ENCODE data around the gene MLEC. TPM values are rescaled to one million over a fixed set of nuclear protein-coding genes. Genes with fewer than 3 reads are reported as not detected.

Gene MLEC
- total RNA-seq, 1 donor from 2014 or later: 98.1 TPM

GRCh38 chr12:120719072-120719471 lies 32.1 kb downstream of the MLEC start:
- DNase-seq (no peak), ATAC-seq (no peak)
- intact Hi-C loops (cut with DNase I): loop anchor here (5.0 to 10.0 kb wide), 2 partner anchors 72 to 134 kb away; partner anchors contain the start of gene POP5
- no peak overlapping the region for H3K27ac ChIP-seq
- peaks cover 95% of the 10 kb centered on the region for H3K36me3 ChIP-seq
- no peaks in the 10 kb centered on the region for H3K9me3 ChIP-seq
- no peak for TF ChIP-seq CTCF (IDR thresholded peaks at IDR 0.05)
- no peaks in the 10 kb centered on the region for H3K27me3 ChIP-seq (ENCODE audit: low read depth)
- H3K4me3 ChIP-seq: no peak overlapping the region
- H3K4me1 ChIP-seq: peaks cover 8% of the 10 kb centered on the region

- intact Hi-C loops (cut with DNase I): loop anchor here (5.0 to 10.0 kb wide), 2 partner anchors 72 to 135 kb away; partner anchors contain the start of gene POP5
- TF ChIP-seq CTCF (IDR thresholded peaks at IDR 0.05): no peak
- Histone ChIP-seq H3K4me1 (peaks cover 8% of the 10 kb centered on the region), H3K9me3 (no peaks in the 10 kb centered on the region), H3K27me3 (ENCODE audit: low read depth) (no peaks in the 10 kb centered on the region), H3K4me3 (no peak overlapping the region), H3K36me3 (peaks cover 89% of the 10 kb centered on the region), H3K27ac (no peak overlapping the region)
- ATAC-seq: no peak
- no peak for DNase-seq
Measured at GRCh38 chr12:120719496-120720233, 32.7 kb downstream of the MLEC start.

- peak overlapping the region; percentile 31 for H3K27ac ChIP-seq
- ATAC-seq: peak in 1 of 2 donors; percentile 51
- no peak overlapping the region for H3K4me3 ChIP-seq
- H3K4me1 ChIP-seq: peaks cover 15% of the 10 kb centered on the region
- no peaks in the 10 kb centered on the region for H3K27me3 ChIP-seq (ENCODE audit: low read depth)
- intact Hi-C loops (cut with DNase I): no loop called here
- H3K9me3 ChIP-seq: no peaks in the 10 kb centered on the region
- peaks cover 81% of the 10 kb centered on the region for H3K36me3 ChIP-seq
- TF ChIP-seq CTCF (IDR thresholded peaks at IDR 0.05): no peak
- no peak for DNase-seq
Measured at GRCh38 chr12:120720234-120720986, 33.5 kb downstream of the MLEC start.

- peaks cover 73% of the 10 kb centered on the region for H3K36me3 ChIP-seq
- intact Hi-C loops (cut with DNase I): no loop called here
- ATAC-seq (no peak), DNase-seq (no peak)
- no peak overlapping the region for H3K4me3 ChIP-seq
- no peaks in the 10 kb centered on the region for H3K9me3 ChIP-seq
- no peak for TF ChIP-seq CTCF (IDR thresholded peaks at IDR 0.05)
- peaks cover 16% of the 10 kb centered on the region for H3K4me1 ChIP-seq
- H3K27ac ChIP-seq: peak overlapping the region; percentile 31
- H3K27me3 ChIP-seq (ENCODE audit: low read depth): no peaks in the 10 kb centered on the region
Measured at GRCh38 chr12:120720987-120721801, 34.2 kb downstream of the MLEC start.

GRCh38 chr12:120721866-120722265 lies 34.9 kb downstream of the MLEC start:
- Histone ChIP-seq H3K9me3 (no peaks in the 10 kb centered on the region), H3K27ac (no peak overlapping the region), H3K4me1 (peaks cover 22% of the 10 kb centered on the region), H3K27me3 (ENCODE audit: low read depth) (no peaks in the 10 kb centered on the region), H3K4me3 (no peak overlapping the region), H3K36me3 (peaks cover 67% of the 10 kb centered on the region)
- intact Hi-C loops (cut with DNase I): no loop called here
- TF ChIP-seq CTCF (IDR thresholded peaks at IDR 0.05): no peak
- DNase-seq (no peak), ATAC-seq (no peak)

All from lower lobe of right lung (tissue), 2 donors.